HG02943 (cell line): ENCODE data around the gene SLC16A6.
"Not testable (repeated sequence)": the region's sequence is repeated elsewhere in the genome, so short reads cannot be mapped to it uniquely, and the experiment has no call there.

Source experiments
- ATAC-seq: cut with Tn5 transposase; IDR thresholded peaks from one replicate; pipeline ENCODE4 v1.9.1; 2021; ENCODE audit warnings: mild to moderate bottlenecking, low read depth, moderate library complexity; ENCODE audit not compliant: unreplicated experiment

Gene SLC16A6

DNA sequence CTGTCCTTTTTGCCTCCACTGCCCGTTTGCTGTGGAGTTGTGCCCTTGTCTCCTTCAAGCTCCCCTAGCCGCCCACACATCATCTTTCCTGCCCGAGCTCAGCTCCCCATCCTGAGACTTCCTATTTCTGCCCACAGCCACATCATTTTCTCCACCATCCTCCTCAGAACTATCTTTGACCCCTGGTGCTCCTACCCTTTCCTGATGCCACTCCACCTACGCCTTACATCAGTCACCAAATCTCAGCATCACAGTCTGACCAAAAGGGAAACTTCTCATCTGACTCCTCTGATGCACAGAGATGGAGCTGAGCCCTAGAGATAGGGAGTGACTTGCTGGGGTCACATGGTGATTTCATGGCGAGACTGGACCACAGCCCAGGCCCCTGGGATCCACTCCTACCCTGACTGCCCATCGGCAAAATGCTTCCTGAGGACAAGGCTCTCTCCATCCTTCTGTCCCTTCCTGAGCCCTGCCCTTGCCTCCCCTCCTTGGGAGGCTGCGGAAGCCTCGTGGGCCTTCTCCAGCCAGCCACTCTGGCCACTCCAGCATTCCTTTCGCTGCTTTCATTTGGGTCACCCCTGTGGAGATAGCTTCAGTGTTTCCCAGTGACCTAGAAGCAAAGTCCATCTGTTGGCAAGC, 62.8 kb downstream of the SLC16A6 start:
- ATAC-seq, result not testable (repeated sequence)

GRCh38 chr17:68225055-68225454, 65.9 kb downstream of the SLC16A6 start:
- not testable (repeated sequence) for ATAC-seq

DNA sequence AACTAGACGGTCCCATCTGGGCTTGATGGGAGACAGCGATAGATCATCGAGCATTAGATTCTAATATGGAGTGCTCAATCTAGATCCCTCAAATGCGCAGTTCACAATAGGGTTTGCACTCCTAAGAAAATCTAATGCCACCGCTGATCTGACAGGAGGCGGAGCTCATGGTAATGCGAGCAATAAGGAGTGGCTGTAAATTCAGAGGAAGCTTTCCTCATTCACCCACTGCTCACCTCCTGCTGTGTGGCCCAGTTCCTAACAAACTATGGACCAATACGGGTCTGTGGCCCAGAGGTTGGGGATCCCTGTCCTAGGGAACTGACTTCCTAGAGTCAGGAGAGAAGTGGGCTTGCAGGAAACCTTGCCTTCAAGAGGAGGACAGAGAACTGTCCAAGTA, 68.3 kb downstream of the SLC16A6 start:
- ATAC-seq, result no peak

- ATAC-seq, result no peak
Observed at GRCh38 chr17:68221786-68222185, 69.1 kb downstream of the SLC16A6 start.

GRCh38 chr17:68220786-68221185, 70.1 kb downstream of the SLC16A6 start:
- ATAC-seq, result not testable (repeated sequence)

DNA sequence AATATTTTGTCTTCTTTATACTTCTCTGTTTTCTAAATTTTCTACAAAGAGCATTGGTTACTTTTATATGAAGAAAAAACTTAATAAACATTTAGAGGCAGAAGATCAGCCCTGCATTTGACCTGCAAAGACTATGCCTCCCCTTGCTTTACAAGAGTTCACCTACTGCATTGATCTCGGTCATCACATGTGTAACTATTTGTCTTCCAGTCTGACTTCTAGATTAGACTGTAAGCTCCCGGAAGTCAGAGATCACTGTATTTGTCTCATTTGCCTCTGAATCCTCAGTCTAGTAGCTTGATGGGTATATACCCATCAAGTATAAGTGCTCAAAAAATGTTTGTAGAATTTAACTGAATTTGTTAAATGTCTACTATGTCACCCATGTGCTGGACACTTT, 70.7 kb downstream of the SLC16A6 start:
- ATAC-seq, result not testable (repeated sequence)

- ATAC-seq, result not testable (repeated sequence)
Observed at GRCh38 chr17:68219429-68219828, 71.5 kb downstream of the SLC16A6 start.
